ENCODE data around the gene DNHD1.

Gene DNHD1

DNA sequence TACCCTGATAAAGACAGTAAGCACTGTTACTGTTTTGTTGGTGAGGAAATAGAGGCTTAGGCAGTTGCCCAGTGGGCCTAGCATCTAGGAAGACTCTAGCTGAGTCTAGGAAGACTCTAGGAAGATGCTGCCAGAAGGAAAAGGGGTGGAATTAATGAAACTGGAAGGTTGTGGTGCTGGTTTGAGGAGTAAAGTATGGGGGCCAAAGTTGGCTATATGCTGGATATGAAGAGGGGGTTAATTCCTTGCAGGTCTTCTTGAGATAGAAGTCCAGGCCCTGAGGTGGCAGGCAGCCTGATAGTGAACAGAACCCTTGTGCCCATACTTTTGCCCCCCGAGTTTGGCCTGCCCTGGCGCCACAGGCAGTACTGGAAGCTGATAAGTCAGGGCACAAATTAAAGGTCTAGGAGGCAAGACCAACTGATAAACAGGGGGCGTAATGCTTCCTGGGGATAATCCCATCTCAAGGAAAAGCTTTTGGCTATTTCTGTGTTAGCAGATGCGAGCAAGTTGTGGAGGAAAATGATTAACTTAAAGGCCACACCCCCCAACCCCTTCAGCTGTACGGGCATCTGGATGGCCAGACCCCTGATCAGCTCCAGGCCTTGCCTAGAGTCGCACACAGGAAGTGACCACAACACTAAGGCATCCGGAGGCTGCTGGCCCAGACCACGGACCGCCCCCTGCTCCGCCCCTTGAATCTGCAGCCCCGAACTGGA is 109.5 kb downstream of the DNHD1 start:
- POLR2A ChIA-PET: interaction anchor here (1.1 to 3.5 kb wide), 5 partner anchors 12 to 77 kb away, joined by 3 to 14 read pairs (median 6); partner anchors contain the start of genes MRPL17 and TPP1
- DNase-seq (ENCODE audit: extremely low spot score): peak; percentile 74
- no peak for TF ChIP-seq HDGF (IDR thresholded peaks at IDR 0.05; ENCODE audit: borderline replicate concordance)
- no peak for TF ChIP-seq L3MBTL2 (conservative IDR thresholded peaks at IDR 0.05)
- TF ChIP-seq ZNF384 (IDR thresholded peaks at IDR 0.05): no peak
- CTCF ChIA-PET: interaction anchor here (0.9 kb wide), 1 partner anchor 227 kb away, joined by 7 read pairs; no protein-coding TSS in a partner anchor

DNA sequence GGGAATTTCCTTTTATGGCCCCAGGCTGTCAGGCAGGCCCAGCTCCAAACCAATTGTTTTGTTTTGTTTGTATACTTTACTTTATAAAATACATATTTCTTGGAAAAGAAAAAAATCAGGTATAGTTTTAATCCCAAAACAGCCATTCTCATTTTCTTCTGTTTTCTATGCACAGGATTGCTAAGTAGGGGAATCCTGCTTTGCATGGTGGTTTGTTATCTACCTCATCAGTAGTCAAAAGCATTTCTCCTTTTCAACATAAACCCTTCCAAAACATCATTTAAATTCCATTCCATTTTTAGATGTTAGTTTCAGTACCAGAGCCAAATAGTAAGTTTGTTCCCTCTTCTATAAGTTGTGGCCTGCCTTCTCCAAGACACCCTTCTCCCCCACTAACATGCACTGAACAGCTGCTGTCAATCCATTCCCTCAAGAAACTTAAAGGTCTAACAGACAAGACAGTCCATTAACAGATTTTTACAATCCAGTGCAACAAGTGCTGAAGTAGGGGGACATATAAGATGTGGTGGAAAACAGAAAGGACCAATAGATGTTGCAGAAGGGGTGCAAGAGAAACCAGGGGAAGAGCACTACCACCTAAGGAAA is 110.2 kb downstream of the DNHD1 start:
- CTCF ChIA-PET: interaction anchor here (0.9 kb wide), 1 partner anchor 228 kb away, joined by 7 read pairs; no protein-coding TSS in a partner anchor
- TF ChIP-seq, protein P1, sequence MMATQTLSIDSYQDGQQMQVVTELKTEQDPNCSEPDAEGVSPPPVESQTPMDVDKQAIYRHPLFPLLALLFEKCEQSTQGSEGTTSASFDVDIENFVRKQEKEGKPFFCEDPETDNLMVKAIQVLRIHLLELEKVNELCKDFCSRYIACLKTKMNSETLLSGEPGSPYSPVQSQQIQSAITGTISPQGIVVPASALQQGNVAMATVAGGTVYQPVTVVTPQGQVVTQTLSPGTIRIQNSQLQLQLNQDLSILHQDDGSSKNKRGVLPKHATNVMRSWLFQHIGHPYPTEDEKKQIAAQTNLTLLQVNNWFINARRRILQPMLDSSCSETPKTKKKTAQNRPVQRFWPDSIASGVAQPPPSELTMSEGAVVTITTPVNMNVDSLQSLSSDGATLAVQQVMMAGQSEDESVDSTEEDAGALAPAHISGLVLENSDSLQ (IDR thresholded peaks at IDR 0.05): no peak
- no peak for TF ChIP-seq BHLHE40 (IDR thresholded peaks at IDR 0.05; ENCODE audit: borderline replicate concordance)
- TF ChIP-seq FOXM1 (IDR thresholded peaks at IDR 0.05; ENCODE audit: borderline replicate concordance): no peak
- TF ChIP-seq ARNT (IDR thresholded peaks at IDR 0.05): no peak
- TF ChIP-seq CTBP1 (IDR thresholded peaks at IDR 0.05; ENCODE audit: borderline replicate concordance): no peak
- no peak for TF ChIP-seq LEF1 (IDR thresholded peaks at IDR 0.05; ENCODE audit: borderline replicate concordance)
- TF ChIP-seq SP1 (IDR thresholded peaks at IDR 0.05): no peak
- no peak for TF ChIP-seq L3MBTL2 (conservative IDR thresholded peaks at IDR 0.05)
- no peak for TF ChIP-seq ELF4 (IDR thresholded peaks at IDR 0.05)
- no peak for TF ChIP-seq ZNF384 (IDR thresholded peaks at IDR 0.05)
- TF ChIP-seq NFRKB (IDR thresholded peaks at IDR 0.05): no peak
- TF ChIP-seq FOXK2 (IDR thresholded peaks at IDR 0.05): no peak
- no peak for TF ChIP-seq TARDBP (IDR thresholded peaks at IDR 0.05)
- TF ChIP-seq FOXA1 (IDR thresholded peaks at IDR 0.05): no peak
- TF ChIP-seq SUZ12 (IDR thresholded peaks at IDR 0.05): no peak
- no peak for TF ChIP-seq HDGF (IDR thresholded peaks at IDR 0.05; ENCODE audit: borderline replicate concordance)
- POLR2A ChIA-PET: interaction anchor here (1.1 to 3.5 kb wide), 5 partner anchors 11 to 76 kb away, joined by 3 to 14 read pairs (median 6); partner anchors contain the start of genes MRPL17 and TPP1
- DNase-seq (ENCODE audit: extremely low spot score): no peak

DNA sequence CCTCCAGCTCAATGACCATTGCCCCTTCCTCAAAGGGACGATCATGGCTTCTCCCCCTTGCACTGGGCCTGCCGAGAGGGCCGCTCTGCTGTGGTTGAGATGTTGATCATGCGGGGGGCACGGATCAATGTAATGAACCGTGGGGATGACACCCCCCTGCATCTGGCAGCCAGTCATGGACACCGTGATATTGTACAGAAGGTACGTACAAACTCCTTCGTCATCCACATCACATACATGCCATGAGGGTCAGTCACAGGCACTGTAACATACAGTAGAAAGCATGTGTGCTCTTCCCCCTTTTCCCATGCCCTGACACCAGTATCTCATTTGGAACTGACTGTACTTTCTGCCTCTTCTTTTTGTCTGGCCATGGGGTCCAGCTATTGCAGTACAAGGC is 110.9 kb downstream of the DNHD1 start:
- no peak for DNase-seq (ENCODE audit: extremely low spot score)
- CTCF ChIA-PET: no interaction called here
- POLR2A ChIA-PET: interaction anchor here (1.7 to 3.5 kb wide), 3 partner anchors 11 to 76 kb away, joined by 6 to 14 read pairs (median 13); partner anchors contain the start of genes MRPL17 and TPP1
- TF ChIP-seq FOXK2 (IDR thresholded peaks at IDR 0.05): no peak
- no peak for TF ChIP-seq ELF4 (IDR thresholded peaks at IDR 0.05)
- TF ChIP-seq ARNT (IDR thresholded peaks at IDR 0.05): no peak
- no peak for TF ChIP-seq HDGF (IDR thresholded peaks at IDR 0.05; ENCODE audit: borderline replicate concordance)
- no peak for TF ChIP-seq NFRKB (IDR thresholded peaks at IDR 0.05)
- no peak for TF ChIP-seq L3MBTL2 (conservative IDR thresholded peaks at IDR 0.05)
- no peak for TF ChIP-seq CTBP1 (IDR thresholded peaks at IDR 0.05; ENCODE audit: borderline replicate concordance)
- TF ChIP-seq, protein P1 (IDR thresholded peaks at IDR 0.05): no peak
- TF ChIP-seq SP1 (IDR thresholded peaks at IDR 0.05): no peak
- no peak for TF ChIP-seq TARDBP (IDR thresholded peaks at IDR 0.05)
- TF ChIP-seq FOXA1 (IDR thresholded peaks at IDR 0.05): no peak
- no peak for TF ChIP-seq SUZ12 (IDR thresholded peaks at IDR 0.05)
- TF ChIP-seq FOXM1 (IDR thresholded peaks at IDR 0.05; ENCODE audit: borderline replicate concordance): no peak
- no peak for TF ChIP-seq BHLHE40 (IDR thresholded peaks at IDR 0.05; ENCODE audit: borderline replicate concordance)
- TF ChIP-seq LEF1 (IDR thresholded peaks at IDR 0.05; ENCODE audit: borderline replicate concordance): no peak
- no peak for TF ChIP-seq ZNF384 (IDR thresholded peaks at IDR 0.05)

DNA sequence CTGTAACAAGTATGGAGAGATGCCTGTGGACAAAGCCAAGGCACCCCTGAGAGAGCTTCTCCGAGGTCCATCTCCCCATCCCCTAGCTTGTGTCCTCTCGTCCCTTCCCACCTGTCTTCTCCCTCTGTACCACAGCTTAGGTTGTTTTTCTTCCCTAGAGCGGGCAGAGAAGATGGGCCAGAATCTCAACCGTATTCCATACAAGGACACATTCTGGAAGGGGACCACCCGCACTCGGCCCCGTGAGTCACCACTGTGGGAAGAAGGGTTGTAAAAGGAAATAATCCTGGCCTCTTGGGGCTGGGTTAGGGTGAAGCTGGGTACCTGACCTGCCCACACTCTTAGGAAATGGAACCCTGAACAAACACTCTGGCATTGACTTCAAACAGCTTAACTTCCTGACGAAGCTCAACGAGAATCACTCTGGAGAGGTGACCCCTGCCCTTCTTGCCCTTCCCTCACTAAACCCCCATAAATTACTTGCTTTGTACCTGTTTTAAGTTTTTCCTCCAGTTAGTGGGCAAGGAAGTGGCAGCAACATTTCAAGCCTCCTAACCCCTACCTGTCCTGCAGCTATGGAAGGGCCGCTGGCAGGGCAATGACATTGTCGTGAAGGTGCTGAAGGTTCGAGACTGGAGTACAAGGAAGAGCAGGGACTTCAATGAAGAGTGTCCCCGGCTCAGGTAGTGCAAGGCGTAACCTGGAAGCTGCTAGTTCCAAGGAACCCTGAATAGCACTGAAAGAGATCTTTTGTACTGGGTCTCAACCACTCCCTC is 111.8 kb downstream of the DNHD1 start:
- POLR2A ChIA-PET: interaction anchor here (1.2 to 5.2 kb wide), 3 partner anchors 10 to 73 kb away, joined by 3 to 39 read pairs (median 13); partner anchors contain the start of genes MRPL17 and TPP1
- CTCF ChIA-PET: no interaction called here
- DNase-seq (ENCODE audit: extremely low spot score): no peak
- TF ChIP-seq FOXA1 (IDR thresholded peaks at IDR 0.05) (no peak), ARNT (IDR thresholded peaks at IDR 0.05) (no peak), ZNF384 (IDR thresholded peaks at IDR 0.05) (no peak), BHLHE40 (IDR thresholded peaks at IDR 0.05; ENCODE audit: borderline replicate concordance) (no peak)
- TF ChIP-seq, protein P1 (IDR thresholded peaks at IDR 0.05): no peak

DNA sequence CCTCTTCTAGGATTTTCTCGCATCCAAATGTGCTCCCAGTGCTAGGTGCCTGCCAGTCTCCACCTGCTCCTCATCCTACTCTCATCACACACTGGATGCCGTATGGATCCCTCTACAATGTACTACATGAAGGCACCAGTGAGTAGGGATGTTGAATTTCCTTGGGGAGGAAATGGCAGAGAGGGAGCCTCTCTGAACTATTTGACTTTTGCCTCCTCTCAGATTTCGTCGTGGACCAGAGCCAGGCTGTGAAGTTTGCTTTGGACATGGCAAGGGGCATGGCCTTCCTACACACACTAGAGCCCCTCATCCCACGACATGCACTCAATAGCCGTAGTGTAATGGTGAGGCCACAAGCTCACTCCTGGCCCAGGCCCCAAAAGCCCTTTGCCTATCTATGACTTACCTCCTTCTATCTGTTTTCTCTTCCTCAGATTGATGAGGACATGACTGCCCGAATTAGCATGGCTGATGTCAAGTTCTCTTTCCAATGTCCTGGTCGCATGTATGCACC is 112.5 kb downstream of the DNHD1 start:
- DNase-seq (ENCODE audit: extremely low spot score): no peak
- ChIA-PET CTCF (no interaction called here), POLR2A (interaction anchor here (1.2 to 5.2 kb wide), 3 partner anchors 9 to 73 kb away, joined by 3 to 39 read pairs (median 13); partner anchors contain the start of genes MRPL17 and TPP1)
- TF ChIP-seq NFRKB (IDR thresholded peaks at IDR 0.05) (no peak), FOXK2 (IDR thresholded peaks at IDR 0.05) (no peak), SP1 (IDR thresholded peaks at IDR 0.05) (no peak), FOXM1 (IDR thresholded peaks at IDR 0.05; ENCODE audit: borderline replicate concordance) (no peak)

Measured in HEK293T (cell line).